Peyer's patch (tissue), 4 donors: ENCODE results near the gene RUBCN.
"Not testable (repeated sequence)": the region's sequence is repeated elsewhere in the genome, so short reads cannot be mapped to it uniquely, and the experiment has no call there.

Experiments used
- CTCF ChIP-seq, 6 experiments: fragments of 450-650 bp in 4 of 6; fragments of 200-600 bp in 2 of 6; sonication (generic) in 1 of 6; IDR thresholded peaks; one replicate each; pipeline ENCODE4 v1.5.1; 2017 to 2019; ENCODE audit warnings: antibody characterized with exemption in 6 of 6, mild to moderate bottlenecking in 3 of 6, moderate library complexity in 1 of 6
- POLR2A ChIP-seq, 2 donors: fragments of 450-650 bp; IDR thresholded peaks; one replicate each; pipeline ENCODE4 v1.5.1; 2017; ENCODE audit warnings: antibody characterized with exemption in 2 of 2, mild to moderate bottlenecking in 2 of 2, moderate library complexity in 2 of 2

- TF ChIP-seq CTCF, POLR2A (IDR thresholded peaks at IDR 0.05): not testable (repeated sequence)
Observed at GRCh38 chr3:197661874-197662273, 74.8 kb downstream of the RUBCN start.
